NCI-H1417 treated with DMSO at 0.1 percent for 48 hours (cell line): ENCODE results near the gene IGF2BP3.
"Not testable (repeated sequence)": the region's sequence is repeated elsewhere in the genome, so short reads cannot be mapped to it uniquely, and the experiment has no call there.

Source experiments
- DNase-seq: peaks from one replicate; lab custom pipeline; 2025; lab: John Stamatoyannopoulos, UW

The IGF2BP3 gene

GRCh38 chr7:23341846-23342598 lies 128.3 kb downstream of the IGF2BP3 start:
- DNase-seq: no peak

- no peak for DNase-seq
Measured at GRCh38 chr7:23338863-23339262, 131.4 kb downstream of the IGF2BP3 start.

GRCh38 chr7:23338439-23338838 lies 131.9 kb downstream of the IGF2BP3 start:
- no peak for DNase-seq

GRCh38 chr7:23337374-23337773 lies 132.9 kb downstream of the IGF2BP3 start:
- DNase-seq: no peak

- no peak for DNase-seq
Measured at GRCh38 chr7:23336799-23337283, 133.4 kb downstream of the IGF2BP3 start.

GRCh38 chr7:23336086-23336485 lies 134.2 kb downstream of the IGF2BP3 start:
- DNase-seq: no peak

GRCh38 chr7:23335621-23336020 lies 134.7 kb downstream of the IGF2BP3 start:
- DNase-seq: no peak

- DNase-seq: no peak
Measured at GRCh38 chr7:23335136-23335535, 135.2 kb downstream of the IGF2BP3 start.

- DNase-seq: no peak
Measured at GRCh38 chr7:23334482-23335056, 135.7 kb downstream of the IGF2BP3 start.

- no peak for DNase-seq
Measured at GRCh38 chr7:23333671-23334246, 136.5 kb downstream of the IGF2BP3 start.

GRCh38 chr7:23332910-23333612 lies 137.2 kb downstream of the IGF2BP3 start:
- no peak for DNase-seq

- no peak for DNase-seq
Measured at GRCh38 chr7:23332193-23332592, 138.1 kb downstream of the IGF2BP3 start.

- DNase-seq: no peak
Measured at GRCh38 chr7:23331132-23331531, 139.2 kb downstream of the IGF2BP3 start.

- DNase-seq: no peak
Measured at GRCh38 chr7:23315366-23315765, 154.9 kb downstream of the IGF2BP3 start.

- DNase-seq: not testable (repeated sequence)
Measured at GRCh38 chr7:23312141-23312540, 158.2 kb downstream of the IGF2BP3 start.

- DNase-seq: no peak
Measured at GRCh38 chr7:23308754-23309153, 161.5 kb downstream of the IGF2BP3 start.

GRCh38 chr7:23306936-23307521 lies 163.3 kb downstream of the IGF2BP3 start:
- no peak for DNase-seq

GRCh38 chr7:23299770-23300300 lies 170.5 kb downstream of the IGF2BP3 start:
- no peak for DNase-seq

- peak; percentile 94 for DNase-seq
Measured at GRCh38 chr7:23298885-23299769, 171.2 kb downstream of the IGF2BP3 start, which contains the start of gene MALSU1. TSS of gene MALSU1 (plus strand) at chr7:23299339. CDS start at chr7:23299353, 14 bp downstream.

- no peak for DNase-seq
Measured at GRCh38 chr7:23298141-23298881, 172.0 kb downstream of the IGF2BP3 start.
